ENCODE data around the gene LPP.

Gene LPP

GRCh38 chr3:188243124-188243795 lies 89.3 kb downstream of the LPP start:
- Histone ChIP-seq H3K27ac (ENCODE audit: low read depth, low read length) (peak overlapping the region; percentile 99), H3K9ac (ENCODE audit: low read length) (peak overlapping the region; percentile 68), H3K4me2 (ENCODE audit: low read depth, low read length, poor library complexity, severe bottlenecking) (peak overlapping the region; percentile 85), H3K4me3 (ENCODE audit: insufficient read depth, low read length, poor library complexity, severe bottlenecking) (peak overlapping the region; percentile 17), H3F3A (ENCODE audit: insufficient read depth) (peaks cover 78% of the 10 kb centered on the region), H3K27me3 (ENCODE audit: low read length) (no peaks in the 10 kb centered on the region), H3K9me2 (replicated peaks; ENCODE audit: insufficient read depth, low read length) (no peaks in the 10 kb centered on the region), H3K79me2 (ENCODE audit: insufficient read depth, low read length) (peaks cover 8% of the 10 kb centered on the region; the same call in 1 of the 2 replicates), H3K36me3 (ENCODE audit: low read length) (no peaks in the 10 kb centered on the region), H3K9me3 (ENCODE audit: insufficient read depth, low read length) (no peaks in the 10 kb centered on the region), H4K20me1 (ENCODE audit: low read depth, low read length) (no peaks in the 10 kb centered on the region), H2AFZ (ENCODE audit: low read depth, low read length, severe bottlenecking) (no peak overlapping the region)
- TF ChIP-seq EZH2phosphoT487 (conservative IDR thresholded peaks at IDR 0.05; ENCODE audit: low read length) (no peak), CTCF (IDR thresholded peaks at IDR 0.05; ENCODE audit: insufficient read depth, low read length, poor library complexity, severe bottlenecking) (no peak)

- Histone ChIP-seq H3K79me2 (ENCODE audit: insufficient read depth, low read length) (peaks cover 8% of the 10 kb centered on the region; the same call in 1 of the 2 replicates), H3K9ac (ENCODE audit: low read length) (peak overlapping the region; percentile 68), H3K9me2 (replicated peaks; ENCODE audit: insufficient read depth, low read length) (no peaks in the 10 kb centered on the region), H3K9me3 (ENCODE audit: insufficient read depth, low read length) (no peaks in the 10 kb centered on the region), H3K27ac (ENCODE audit: low read depth, low read length) (peak overlapping the region; percentile 99), H2AFZ (ENCODE audit: low read depth, low read length, severe bottlenecking) (no peak overlapping the region), H3K27me3 (ENCODE audit: low read length) (no peaks in the 10 kb centered on the region), H3K36me3 (ENCODE audit: low read length) (no peaks in the 10 kb centered on the region), H3K4me2 (ENCODE audit: low read depth, low read length, poor library complexity, severe bottlenecking) (peak overlapping the region; percentile 85), H4K20me1 (ENCODE audit: low read depth, low read length) (no peaks in the 10 kb centered on the region), H3F3A (ENCODE audit: insufficient read depth) (peaks cover 69% of the 10 kb centered on the region), H3K4me3 (ENCODE audit: insufficient read depth, low read length, poor library complexity, severe bottlenecking) (no peak overlapping the region)
- TF ChIP-seq EZH2phosphoT487 (conservative IDR thresholded peaks at IDR 0.05; ENCODE audit: low read length), result no peak
Measured at GRCh38 chr3:188244395-188244861, 90.5 kb downstream of the LPP start.

- TF ChIP-seq EZH2phosphoT487 (conservative IDR thresholded peaks at IDR 0.05; ENCODE audit: low read length), result no peak
- TF ChIP-seq CTCF (IDR thresholded peaks at IDR 0.05; ENCODE audit: insufficient read depth, low read length, poor library complexity, severe bottlenecking), result no peak
- Histone ChIP-seq H3K4me2 (ENCODE audit: low read depth, low read length, poor library complexity, severe bottlenecking) (peak overlapping the region; percentile 85), H3K9ac (ENCODE audit: low read length) (peak overlapping the region; percentile 68; the same call in 1 of the 2 replicates)
Measured at GRCh38 chr3:188246905-188247304, 92.9 kb downstream of the LPP start.

GRCh38 chr3:188248036-188248561 lies 94.1 kb downstream of the LPP start:
- no peak overlapping the region for H2AFZ ChIP-seq (ENCODE audit: low read depth, low read length, severe bottlenecking)
- TF ChIP-seq EZH2phosphoT487 (conservative IDR thresholded peaks at IDR 0.05; ENCODE audit: low read length) (no peak), CTCF (IDR thresholded peaks at IDR 0.05; ENCODE audit: insufficient read depth, low read length, poor library complexity, severe bottlenecking) (no peak)
- no peaks in the 10 kb centered on the region for H3K9me3 ChIP-seq (ENCODE audit: insufficient read depth, low read length)
- no peak overlapping the region for H3K4me3 ChIP-seq (ENCODE audit: insufficient read depth, low read length, poor library complexity, severe bottlenecking)
- peaks cover 5% of the 10 kb centered on the region; the same call in 1 of the 2 replicates for H3K79me2 ChIP-seq (ENCODE audit: insufficient read depth, low read length)
- peaks cover 5% of the 10 kb centered on the region; the same call in 1 of the 2 replicates for H3K36me3 ChIP-seq (ENCODE audit: low read length)
- no peaks in the 10 kb centered on the region for H3K9me2 ChIP-seq (replicated peaks; ENCODE audit: insufficient read depth, low read length)
- H3K27me3 ChIP-seq (ENCODE audit: low read length), result no peaks in the 10 kb centered on the region
- H3K27ac ChIP-seq (ENCODE audit: low read depth, low read length), result peak overlapping the region; percentile 32; the same call in 1 of the 2 replicates
- H4K20me1 ChIP-seq (ENCODE audit: low read depth, low read length), result no peaks in the 10 kb centered on the region
- H3F3A ChIP-seq (ENCODE audit: insufficient read depth), result peaks cover 38% of the 10 kb centered on the region
- H3K4me2 ChIP-seq (ENCODE audit: low read depth, low read length, poor library complexity, severe bottlenecking), result peak overlapping the region; percentile 42
- H3K9ac ChIP-seq (ENCODE audit: low read length), result peak overlapping the region; percentile 29; the same call in 1 of the 2 replicates

More at GRCh38 chr3:188246905-188247304, 92.9 kb downstream of the LPP start:
- no peaks in the 10 kb centered on the region for H3K9me2 ChIP-seq (replicated peaks; ENCODE audit: insufficient read depth, low read length)
- peaks cover 5% of the 10 kb centered on the region; the same call in 1 of the 2 replicates for H3K79me2 ChIP-seq (ENCODE audit: insufficient read depth, low read length)
- H3K9me3 ChIP-seq (ENCODE audit: insufficient read depth, low read length), result no peaks in the 10 kb centered on the region
- no peaks in the 10 kb centered on the region for H3K36me3 ChIP-seq (ENCODE audit: low read length)
- no peaks in the 10 kb centered on the region for H4K20me1 ChIP-seq (ENCODE audit: low read depth, low read length)
- no peak overlapping the region for H3K4me3 ChIP-seq (ENCODE audit: insufficient read depth, low read length, poor library complexity, severe bottlenecking)
- no peak overlapping the region for H2AFZ ChIP-seq (ENCODE audit: low read depth, low read length, severe bottlenecking)
- H3F3A ChIP-seq (ENCODE audit: insufficient read depth), result peaks cover 50% of the 10 kb centered on the region
- H3K27me3 ChIP-seq (ENCODE audit: low read length), result no peaks in the 10 kb centered on the region
- H3K27ac ChIP-seq (ENCODE audit: low read depth, low read length), result no peak overlapping the region

Data from SU-DHL-6 (cell line).